Psoas muscle (tissue), 8 donors: ENCODE results near the gene ATP9B. TPM values are rescaled to one million over a fixed set of nuclear protein-coding genes. Genes with fewer than 3 reads are reported as not detected.

Experiments used
- ATAC-seq, 4 donors: fragments of 200-7000 bp; cut with Tn5 transposase; one replicate each; pipeline ENCODE4 v1.9.1; 2020; ENCODE audit warnings: moderate library complexity in 3 of 4, mild to moderate bottlenecking in 2 of 4
- DNase-seq, 2 donors: peaks; one replicate each; pipeline ENCODE4 v3.0.0-alpha.2; 2020
- H3K27ac ChIP-seq: fragments of 200-600 bp; one replicate; pipeline ENCODE4 v1.8.0; 2022
- H3K27me3 ChIP-seq, 3 donors: fragments of 200-600 bp in 1 of 3; one replicate each; pipeline versions ENCODE4 v1.6.1 to v1.8.0; 2013 to 2022; ENCODE audit warnings: low read length in 2 of 3, mild to moderate bottlenecking in 2 of 3, moderate library complexity in 1 of 3; ENCODE audit not compliant: insufficient read depth in 3 of 3
- H3K36me3 ChIP-seq, 2 donors: fragments of 200-600 bp in 1 of 2; one replicate each; pipeline versions ENCODE4 v1.6.1 to v1.8.0; 2013 to 2022; ENCODE audit warnings: low read depth in 1 of 2, mild to moderate bottlenecking in 1 of 2, moderate library complexity in 1 of 2; ENCODE audit not compliant: insufficient read depth in 1 of 2
- H3K4me1 ChIP-seq: fragments of 200-600 bp; one replicate; pipeline ENCODE4 v1.8.0; 2022
- H3K4me3 ChIP-seq: fragments of 200-600 bp; one replicate; pipeline ENCODE4 v1.8.0; 2022; ENCODE audit warnings: mild to moderate bottlenecking
- H3K9me3 ChIP-seq: fragments of 200-600 bp; one replicate; pipeline ENCODE4 v1.8.0; 2022
- CTCF ChIP-seq: fragments of 200-600 bp; IDR thresholded peaks from one replicate; pipeline ENCODE4 v1.8.0; 2022; ENCODE audit warnings: antibody characterized with exemption
- WGBS, 3 donors: extraction: QIAGEN DNeasy Blood & Tissue Kit; methylation state at CpG; one replicate each; pipeline versions ENCODE4 v1.1.6 to v1.1.7; 2013; 5-methylcytosine and 5-hydroxymethylcytosine counted together
- intact Hi-C, 2 donors: fragments of 100-400 bp; cut with DNase I; formaldehyde crosslinking; loops; one replicate each; pipeline versions ENCODE4 v1.11.0 to v1.14.2; 2022
- polyA plus RNA-seq, 3 donors: library from polyadenylated mRNA; stranded (reverse); fragments of 200-250 nt; gene quantifications; one replicate each; pipeline ENCODE4 v1.2.3, GENCODE V29; 2013
- total RNA-seq, 4 donors: library from RNA; stranded (reverse); fragmentation: NEBNext Ultra II Directional in 2 of 4; extraction: Animal tissue kit (Norgen Biotek cat#: 25700) in 2 of 4; gene quantifications; one replicate each; pipeline versions ENCODE4 v1.2.1 to v1.2.4, GENCODE V29; 2021 to 2023
- donor health status: healthy with polysubstance abuse.
- donor health status: DM: no; HTN: no; CAD: no; lungs with moderate emphysema.
- donor health status: Bipolar disorder and iron deficiency.
- donor health status: healthy.
- donor health status: DM: yes; HTN: yes; CAD: no.
- donor health status: DM: no; HTN: no; CAD: no.
- donor health status: DM: no; HTN: no; CAD: no.
- donor health status: DM: yes; HTN: yes; CAD: no.

The ATP9B gene
- total and polyA plus RNA-seq, 7 donors = 5.0 to 22.1 (median 9.8) TPM

- peaks cover 0 to 32% of the 10 kb centered on the region in 2 donors for H3K36me3 ChIP-seq
- H3K4me1 ChIP-seq = no peaks in the 10 kb centered on the region
- no peaks in the 10 kb centered on the region for H3K9me3 ChIP-seq
- no peak for TF ChIP-seq CTCF
- ATAC-seq (peak in 2 of 4 donors; percentile 36 to 41), DNase-seq (no peak)
- H3K27me3 ChIP-seq = no peaks in the 10 kb centered on the region
- WGBS, 3 donors = 52 to 68% (median 55%) methylated on average over 15 of the region's 15 CpGs
- intact Hi-C loops = no loop called here
- H3K27ac ChIP-seq = no peak overlapping the region
- no peak overlapping the region for H3K4me3 ChIP-seq
Observed at GRCh38 chr18:79302120-79302519, 232.9 kb downstream of the ATP9B start.

- TF ChIP-seq CTCF = no peak
- Histone ChIP-seq H3K27me3 (no peaks in the 10 kb centered on the region), H3K4me3 (no peak overlapping the region), H3K4me1 (no peaks in the 10 kb centered on the region), H3K36me3 (peaks cover 0 to 52% of the 10 kb centered on the region in 2 donors), H3K27ac (no peak overlapping the region), H3K9me3 (no peaks in the 10 kb centered on the region)
- intact Hi-C loops = no loop called here
- WGBS, 3 donors = 73 to 83% (median 76%) methylated on average over 9 of the region's 9 CpGs
- no peak for ATAC-seq
- no peak for DNase-seq
Observed at GRCh38 chr18:79305911-79306310, 236.7 kb downstream of the ATP9B start.

- WGBS, 3 donors = 88 to 92% (median 89%) methylated on average over 11 of the region's 11 CpGs
- H3K4me1 ChIP-seq = no peaks in the 10 kb centered on the region
- peaks cover 0 to 40% of the 10 kb centered on the region in 2 donors for H3K36me3 ChIP-seq
- TF ChIP-seq CTCF = no peak
- H3K4me3 ChIP-seq = no peak overlapping the region
- no peak overlapping the region for H3K27ac ChIP-seq
- H3K9me3 ChIP-seq = no peaks in the 10 kb centered on the region
- intact Hi-C loops = no loop called here
- ATAC-seq = no peak
- DNase-seq = no peak
- H3K27me3 ChIP-seq = no peaks in the 10 kb centered on the region
Observed at GRCh38 chr18:79309614-79310358, 240.6 kb downstream of the ATP9B start.

- DNase-seq (no peak), ATAC-seq (no peak)
- WGBS, 3 donors = 92 to 95% (median 92%) methylated on average over 12 of the region's 12 CpGs
- Histone ChIP-seq H3K4me3 (no peak overlapping the region), H3K27ac (no peak overlapping the region), H3K4me1 (no peaks in the 10 kb centered on the region), H3K27me3 (no peaks in the 10 kb centered on the region), H3K9me3 (no peaks in the 10 kb centered on the region), H3K36me3 (peaks cover 2 to 17% of the 10 kb centered on the region in 2 donors)
- intact Hi-C loops = no loop called here
- no peak for TF ChIP-seq CTCF
Observed at GRCh38 chr18:79314838-79315388, 245.7 kb downstream of the ATP9B start.
